Measurements from ENCODE around the gene BRD3.

BRD3 gene

DNA sequence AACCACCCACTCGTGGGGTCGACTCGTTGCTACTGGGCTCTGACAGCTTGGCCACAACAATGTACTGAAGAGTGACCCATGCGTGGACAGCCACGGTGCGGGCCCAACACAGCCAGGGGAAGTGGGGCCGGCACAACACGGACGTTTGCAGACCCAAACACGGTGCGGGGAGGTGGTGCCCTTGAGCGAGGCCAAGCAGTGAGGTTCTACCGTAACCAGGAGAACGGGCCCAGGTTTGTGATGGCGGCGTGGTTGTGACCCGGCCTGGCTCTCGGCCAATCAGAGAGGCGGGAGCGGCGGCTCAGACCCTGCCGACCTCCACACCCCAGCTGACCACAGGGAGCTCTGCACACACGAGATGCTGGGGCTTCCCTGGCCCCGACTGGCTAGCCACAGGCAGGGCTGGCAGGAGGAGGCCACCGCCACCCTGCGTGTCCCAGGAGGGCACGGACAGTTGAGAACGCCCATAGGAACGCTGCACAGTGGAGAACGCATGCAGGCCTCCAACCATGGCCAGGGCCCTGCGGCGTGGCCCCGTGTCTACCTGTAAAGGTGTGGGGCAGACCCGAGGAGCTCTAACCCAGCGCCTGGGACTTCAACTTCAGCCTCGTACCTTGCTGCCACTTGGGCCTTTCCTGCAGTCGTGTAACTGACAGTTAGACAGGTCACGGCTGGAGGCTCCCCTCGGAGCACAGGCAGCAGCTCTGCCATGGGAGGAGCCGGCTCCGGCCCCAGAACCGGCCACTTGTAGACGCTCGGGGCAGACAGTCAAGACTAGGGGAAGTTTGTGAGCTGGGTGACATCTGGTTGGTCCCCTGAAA lies 13.7 kb downstream of the BRD3 start:
- peak; percentile 8 for DNase-seq

DNA sequence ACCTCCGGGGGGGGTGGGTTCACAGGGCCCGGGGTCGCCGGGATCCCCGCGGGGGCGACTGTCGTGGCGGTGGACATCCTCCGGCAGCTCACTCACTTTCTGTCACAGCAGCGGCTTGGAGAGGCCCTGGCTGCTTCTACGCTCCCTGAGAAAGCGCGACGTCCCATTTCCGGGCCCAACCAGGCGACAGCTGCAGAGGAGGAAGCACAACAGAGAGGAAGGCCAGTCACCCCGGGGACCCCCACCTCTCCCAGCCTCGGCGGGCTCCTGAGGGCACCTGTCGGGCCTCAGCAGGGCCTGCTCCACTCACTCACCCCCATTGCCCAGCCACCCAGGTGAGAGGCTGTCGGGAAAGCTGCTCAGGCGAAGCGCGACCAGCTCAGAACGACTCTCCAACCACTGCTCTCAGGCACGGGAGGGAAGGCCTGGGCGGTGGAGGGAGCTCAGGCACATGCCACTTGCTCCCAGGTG lies 14.4 kb downstream of the BRD3 start:
- no peak for DNase-seq

GRCh38 chr9:134052941-134053340 lies 14.9 kb downstream of the BRD3 start:
- no peak for DNase-seq

GRCh38 chr9:134052491-134052890 lies 15.3 kb downstream of the BRD3 start:
- DNase-seq: no peak

DNA sequence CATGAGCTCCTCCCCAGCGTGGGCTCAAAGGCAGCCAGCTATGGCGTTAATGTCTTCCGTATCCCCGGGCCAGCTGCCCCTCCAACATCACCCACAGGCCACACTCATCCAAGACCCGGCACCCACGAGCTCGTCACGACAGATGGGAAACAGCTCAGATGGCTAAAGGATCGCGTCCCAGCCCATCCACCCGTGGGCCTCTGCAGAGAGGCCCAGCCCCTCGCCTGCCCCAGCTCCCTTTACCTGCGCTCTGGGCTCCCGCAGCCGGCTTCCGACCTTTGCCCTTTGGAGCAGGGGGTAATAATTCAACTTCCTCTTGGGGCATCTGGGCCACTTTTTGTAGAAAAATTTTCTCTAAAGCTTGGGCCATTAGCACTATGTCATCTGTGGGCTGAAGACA lies 16.5 kb downstream of the BRD3 start:
- DNase-seq: no peak

DNA sequence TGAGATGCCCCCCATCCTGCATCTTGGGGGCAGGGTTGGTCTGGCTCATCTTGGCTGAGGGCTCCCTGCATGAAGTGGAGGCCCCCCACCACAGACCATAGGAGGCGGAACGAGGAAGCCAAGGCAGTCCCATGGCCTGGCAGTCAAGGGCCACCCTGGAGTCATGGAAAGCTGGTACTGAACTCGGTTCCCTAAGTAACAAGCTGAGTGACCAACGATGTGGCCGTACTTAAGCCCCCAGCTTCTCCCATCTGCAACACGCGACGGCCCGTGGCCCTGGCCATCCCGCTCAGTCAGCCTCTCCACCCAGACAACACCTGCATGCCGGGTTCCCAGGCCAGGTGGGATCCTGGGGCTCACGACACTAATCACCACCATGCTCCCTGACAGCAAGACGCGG lies 17.1 kb downstream of the BRD3 start:
- no peak for DNase-seq

GRCh38 chr9:134049772-134050588 lies 17.8 kb downstream of the BRD3 start:
- no peak for DNase-seq

- no peak for DNase-seq
Observed at GRCh38 chr9:134049236-134049635, 18.6 kb downstream of the BRD3 start.

GRCh38 chr9:134048582-134048968 lies 19.3 kb downstream of the BRD3 start:
- no peak for DNase-seq

- DNase-seq: no peak
Observed at GRCh38 chr9:134047868-134048581, 19.8 kb downstream of the BRD3 start.

DNA sequence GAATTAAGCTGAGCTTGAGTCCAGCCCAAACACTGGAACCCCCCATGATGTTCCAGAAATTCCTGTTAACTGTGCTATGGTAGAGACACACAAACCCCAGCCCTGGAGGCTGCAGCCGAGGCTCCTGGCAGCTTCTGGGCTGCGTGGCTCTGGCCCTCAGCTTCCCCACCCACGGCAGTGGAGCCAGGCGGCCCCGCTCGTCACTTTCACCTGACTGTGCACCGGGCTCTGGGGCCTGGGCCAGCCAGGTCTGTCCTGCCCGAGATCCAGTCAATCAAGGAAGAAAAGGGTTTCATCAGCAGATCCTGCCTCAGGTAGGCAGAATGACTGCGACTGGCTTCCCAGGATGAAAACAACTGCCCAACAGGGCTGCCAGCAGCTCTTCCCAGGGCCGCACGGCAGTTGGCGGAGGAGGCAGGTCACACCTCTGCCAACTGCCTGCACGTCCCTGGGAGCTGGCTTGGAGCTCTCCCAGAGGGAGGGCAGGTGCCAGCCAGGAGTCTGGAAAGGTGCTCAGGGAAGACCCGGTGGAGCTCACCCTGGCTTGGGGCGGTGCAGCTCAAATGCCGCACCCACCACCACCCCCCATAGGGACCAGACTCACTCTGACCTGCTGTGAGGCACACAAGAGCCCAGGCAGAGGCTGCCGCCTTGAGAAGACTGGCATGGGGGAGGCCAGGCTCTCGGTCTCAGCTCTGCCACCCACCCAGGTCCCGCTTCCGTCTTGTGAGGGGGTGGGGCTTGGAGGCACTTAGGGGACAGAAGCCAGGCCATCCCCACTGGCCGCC lies 20.7 kb downstream of the BRD3 start:
- no peak for DNase-seq

GRCh38 chr9:134045841-134046544 lies 21.8 kb downstream of the BRD3 start:
- DNase-seq: no peak

- no peak for DNase-seq
Observed at GRCh38 chr9:134044944-134045343, 22.9 kb downstream of the BRD3 start.

- DNase-seq: no peak
Observed at GRCh38 chr9:134043531-134043988, 24.3 kb downstream of the BRD3 start.

DNA sequence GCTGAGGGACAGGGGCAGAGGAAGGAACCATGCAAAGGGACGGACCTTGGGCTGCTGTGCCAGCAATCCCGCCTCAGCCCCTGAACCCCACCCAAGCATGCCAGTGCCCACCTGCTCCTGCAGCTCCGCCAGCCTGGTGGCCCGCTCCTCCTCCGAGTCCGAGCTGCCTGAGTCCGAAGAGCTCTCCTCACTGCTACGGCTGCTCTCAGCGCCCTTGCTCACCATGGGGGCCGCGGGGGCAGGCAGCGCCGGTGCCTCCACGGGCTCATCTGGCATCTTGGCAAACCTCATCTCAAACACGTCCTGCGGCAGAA lies 26.2 kb downstream of the BRD3 start:
- no peak for DNase-seq

- no peak for DNase-seq
Observed at GRCh38 chr9:134040781-134041648, 26.8 kb downstream of the BRD3 start.

DNA sequence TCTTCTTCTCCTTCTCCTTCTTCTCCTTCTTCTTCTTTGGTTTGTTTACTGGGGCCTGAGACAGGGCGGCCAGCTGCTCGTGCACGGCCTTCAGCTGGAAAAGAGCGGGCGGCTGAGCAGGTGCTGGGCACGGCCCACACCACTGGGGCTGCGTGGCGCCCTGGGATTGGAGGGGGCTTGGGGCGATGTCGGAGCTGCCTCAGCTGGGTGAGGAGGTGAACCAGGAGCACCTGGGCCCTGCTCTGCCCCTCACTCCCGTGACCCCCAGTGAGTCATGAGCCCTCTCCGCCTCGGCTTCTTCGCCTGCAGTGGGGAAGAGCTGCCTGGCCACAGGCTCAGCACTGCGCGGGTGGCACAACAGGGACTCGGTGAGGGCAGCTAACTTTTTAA lies 27.7 kb downstream of the BRD3 start:
- peak; percentile 10 for DNase-seq

- peak; percentile 8 for DNase-seq
Observed at GRCh38 chr9:134039386-134040175, 28.2 kb downstream of the BRD3 start.

DNA sequence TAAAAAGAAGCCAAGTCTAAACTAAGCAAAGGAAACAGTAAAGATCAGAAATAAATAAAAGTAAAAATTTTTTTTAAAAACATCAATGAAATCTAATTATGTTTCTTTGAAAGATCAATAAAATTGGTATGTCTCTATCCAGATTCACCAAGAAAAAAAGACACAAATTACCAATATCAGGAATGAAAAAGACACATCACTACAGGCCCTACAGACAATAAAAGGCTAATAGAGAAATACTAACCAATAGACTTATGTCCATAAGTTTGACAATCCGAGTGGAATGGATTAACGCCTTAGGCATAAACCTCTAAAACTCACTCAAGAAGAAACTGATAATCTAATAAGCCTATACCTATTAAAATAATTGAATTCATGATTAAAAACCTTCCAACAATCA lies 30.2 kb downstream of the BRD3 start:
- no peak for DNase-seq

GRCh38 chr9:134036130-134036529 lies 31.7 kb downstream of the BRD3 start:
- no peak for DNase-seq

Data from activated naive CD4-positive, alpha-beta T cell treated with anti-CD3 and anti-CD28 coated beads, Interleukin-2, amount 50 U/mL, for 16 hours (primary cell).